ENCODE results near the gene THOC6.

Gene THOC6

GRCh38 chr16:3057181-3058138 lies 33.6 kb downstream of the THOC6 start:
- TF ChIP-seq, protein P1, sequence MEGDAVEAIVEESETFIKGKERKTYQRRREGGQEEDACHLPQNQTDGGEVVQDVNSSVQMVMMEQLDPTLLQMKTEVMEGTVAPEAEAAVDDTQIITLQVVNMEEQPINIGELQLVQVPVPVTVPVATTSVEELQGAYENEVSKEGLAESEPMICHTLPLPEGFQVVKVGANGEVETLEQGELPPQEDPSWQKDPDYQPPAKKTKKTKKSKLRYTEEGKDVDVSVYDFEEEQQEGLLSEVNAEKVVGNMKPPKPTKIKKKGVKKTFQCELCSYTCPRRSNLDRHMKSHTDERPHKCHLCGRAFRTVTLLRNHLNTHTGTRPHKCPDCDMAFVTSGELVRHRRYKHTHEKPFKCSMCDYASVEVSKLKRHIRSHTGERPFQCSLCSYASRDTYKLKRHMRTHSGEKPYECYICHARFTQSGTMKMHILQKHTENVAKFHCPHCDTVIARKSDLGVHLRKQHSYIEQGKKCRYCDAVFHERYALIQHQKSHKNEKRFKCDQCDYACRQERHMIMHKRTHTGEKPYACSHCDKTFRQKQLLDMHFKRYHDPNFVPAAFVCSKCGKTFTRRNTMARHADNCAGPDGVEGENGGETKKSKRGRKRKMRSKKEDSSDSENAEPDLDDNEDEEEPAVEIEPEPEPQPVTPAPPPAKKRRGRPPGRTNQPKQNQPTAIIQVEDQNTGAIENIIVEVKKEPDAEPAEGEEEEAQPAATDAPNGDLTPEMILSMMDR (IDR thresholded peaks at IDR 0.05; ENCODE audit: poor library complexity, severe bottlenecking) = no peak
- DNase-seq (ENCODE audit: low spot score) = no peak
- no peaks in the 10 kb centered on the region for H3K9me3 ChIP-seq (ENCODE audit: severe bottlenecking)
- ATAC-seq (ENCODE audit: low read depth) = no peak
- H3K4me1 ChIP-seq (ENCODE audit: insufficient read depth, poor library complexity, severe bottlenecking) = no peaks in the 10 kb centered on the region
- no peak overlapping the region for H3K27ac ChIP-seq (ENCODE audit: poor library complexity, severe bottlenecking)
- no peaks in the 10 kb centered on the region for H3K27me3 ChIP-seq (ENCODE audit: insufficient read depth, poor library complexity, severe bottlenecking)
- H3K36me3 ChIP-seq (ENCODE audit: low read depth) = no peaks in the 10 kb centered on the region
- H3K4me3 ChIP-seq (ENCODE audit: severe bottlenecking) = no peak overlapping the region

DNA sequence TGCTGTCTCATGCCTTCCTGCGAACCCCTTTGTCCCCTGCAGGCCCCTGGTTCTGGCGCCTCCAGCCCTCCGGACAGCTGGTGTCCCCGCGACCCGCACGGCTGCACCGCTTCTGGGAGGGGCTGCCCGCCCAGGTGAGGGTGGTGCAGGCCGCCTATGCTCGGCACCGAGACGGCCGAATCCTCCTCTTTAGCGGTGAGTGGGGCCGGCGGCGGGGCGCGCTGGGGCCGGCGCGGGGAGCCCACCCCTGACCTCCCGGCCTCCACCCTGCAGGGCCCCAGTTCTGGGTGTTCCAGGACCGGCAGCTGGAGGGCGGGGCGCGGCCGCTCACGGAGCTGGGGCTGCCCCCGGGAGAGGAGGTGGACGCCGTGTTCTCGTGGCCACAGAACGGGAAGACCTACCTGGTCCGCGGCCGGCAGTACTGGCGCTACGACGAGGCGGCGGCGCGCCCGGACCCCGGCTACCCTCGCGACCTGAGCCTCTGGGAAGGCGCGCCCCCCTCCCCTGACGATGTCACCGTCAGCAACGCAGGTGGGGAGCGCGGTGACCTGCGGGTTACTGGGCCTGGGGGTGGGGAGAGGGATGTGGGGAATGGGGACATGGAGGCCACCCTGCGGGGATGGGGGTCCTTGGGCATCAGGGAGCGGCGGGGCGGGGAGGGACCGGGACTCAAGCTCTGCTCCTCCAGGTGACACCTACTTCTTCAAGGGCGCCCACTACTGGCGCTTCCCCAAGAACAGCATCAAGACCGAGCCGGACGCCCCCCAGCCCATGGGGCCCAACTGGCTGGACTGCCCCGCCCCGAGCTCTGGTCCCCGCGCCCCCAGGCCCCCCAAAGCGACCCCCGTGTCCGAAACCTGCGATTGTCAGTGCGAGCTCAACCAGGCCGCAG lies 34.5 kb downstream of the THOC6 start:
- H3K27me3 ChIP-seq (ENCODE audit: insufficient read depth, poor library complexity, severe bottlenecking) = no peaks in the 10 kb centered on the region
- peak; percentile 40 for ATAC-seq (ENCODE audit: low read depth)
- no peak for DNase-seq (ENCODE audit: low spot score)
- TF ChIP-seq, protein P1 (IDR thresholded peaks at IDR 0.05; ENCODE audit: poor library complexity, severe bottlenecking) = no peak
- H3K4me3 ChIP-seq (ENCODE audit: severe bottlenecking) = peak overlapping the region; percentile 98
- H3K27ac ChIP-seq (ENCODE audit: poor library complexity, severe bottlenecking) = peak overlapping the region; percentile 35
- no peaks in the 10 kb centered on the region for H3K9me3 ChIP-seq (ENCODE audit: severe bottlenecking)
- H3K36me3 ChIP-seq (ENCODE audit: low read depth) = no peaks in the 10 kb centered on the region
- no peaks in the 10 kb centered on the region for H3K4me1 ChIP-seq (ENCODE audit: insufficient read depth, poor library complexity, severe bottlenecking)

GRCh38 chr16:3059041-3059722 lies 35.3 kb downstream of the THOC6 start:
- TF ChIP-seq, protein P1 (IDR thresholded peaks at IDR 0.05; ENCODE audit: poor library complexity, severe bottlenecking) = peak; percentile 98
- Histone ChIP-seq H3K27me3 (ENCODE audit: insufficient read depth, poor library complexity, severe bottlenecking) (no peaks in the 10 kb centered on the region), H3K4me3 (ENCODE audit: severe bottlenecking) (peak overlapping the region; percentile 98), H3K36me3 (ENCODE audit: low read depth) (no peaks in the 10 kb centered on the region), H3K9me3 (ENCODE audit: severe bottlenecking) (no peaks in the 10 kb centered on the region), H3K27ac (ENCODE audit: poor library complexity, severe bottlenecking) (peak overlapping the region; percentile 35), H3K4me1 (ENCODE audit: insufficient read depth, poor library complexity, severe bottlenecking) (no peaks in the 10 kb centered on the region)
- peak; percentile 87 for ATAC-seq (ENCODE audit: low read depth)
- no peak for DNase-seq (ENCODE audit: low spot score)

DNA sequence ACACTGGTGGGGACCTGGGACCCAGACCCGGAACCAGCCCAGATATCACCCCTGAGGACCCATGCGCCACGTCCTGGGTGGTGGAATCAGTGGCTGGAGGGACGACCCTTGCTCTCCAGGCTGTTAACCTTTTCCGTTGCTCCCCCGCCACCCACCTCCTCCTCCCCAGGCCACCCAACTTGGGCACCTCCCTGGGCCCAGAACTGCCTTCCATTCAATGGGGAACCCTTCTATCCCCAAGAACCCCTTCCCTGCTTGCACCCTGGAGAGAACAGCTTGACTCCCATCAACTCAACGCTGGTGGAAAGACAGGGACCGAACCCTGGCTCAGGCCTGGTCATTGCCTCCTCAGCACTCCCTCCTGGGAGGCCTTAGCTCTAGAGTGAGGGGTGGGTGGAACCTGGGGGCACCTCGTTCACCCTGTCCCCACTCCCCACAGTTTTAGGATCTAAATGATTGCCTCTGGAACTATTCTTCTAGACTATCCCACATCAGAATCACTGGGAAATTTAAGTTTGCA lies 35.9 kb downstream of the THOC6 start:
- no peaks in the 10 kb centered on the region for H3K27me3 ChIP-seq (ENCODE audit: insufficient read depth, poor library complexity, severe bottlenecking)
- TF ChIP-seq, protein P1 (IDR thresholded peaks at IDR 0.05; ENCODE audit: poor library complexity, severe bottlenecking) = no peak
- no peaks in the 10 kb centered on the region for H3K9me3 ChIP-seq (ENCODE audit: severe bottlenecking)
- ATAC-seq (ENCODE audit: low read depth) (no peak), DNase-seq (ENCODE audit: low spot score) (no peak)
- H3K4me1 ChIP-seq (ENCODE audit: insufficient read depth, poor library complexity, severe bottlenecking) = peaks cover under 1% of the 10 kb centered on the region
- no peaks in the 10 kb centered on the region for H3K36me3 ChIP-seq (ENCODE audit: low read depth)
- H3K4me3 ChIP-seq (ENCODE audit: severe bottlenecking) = peak overlapping the region; percentile 98
- peak overlapping the region; percentile 35 for H3K27ac ChIP-seq (ENCODE audit: poor library complexity, severe bottlenecking)
